ENCODE results near the gene EPGN.

- TF ChIP-seq, protein P1, sequence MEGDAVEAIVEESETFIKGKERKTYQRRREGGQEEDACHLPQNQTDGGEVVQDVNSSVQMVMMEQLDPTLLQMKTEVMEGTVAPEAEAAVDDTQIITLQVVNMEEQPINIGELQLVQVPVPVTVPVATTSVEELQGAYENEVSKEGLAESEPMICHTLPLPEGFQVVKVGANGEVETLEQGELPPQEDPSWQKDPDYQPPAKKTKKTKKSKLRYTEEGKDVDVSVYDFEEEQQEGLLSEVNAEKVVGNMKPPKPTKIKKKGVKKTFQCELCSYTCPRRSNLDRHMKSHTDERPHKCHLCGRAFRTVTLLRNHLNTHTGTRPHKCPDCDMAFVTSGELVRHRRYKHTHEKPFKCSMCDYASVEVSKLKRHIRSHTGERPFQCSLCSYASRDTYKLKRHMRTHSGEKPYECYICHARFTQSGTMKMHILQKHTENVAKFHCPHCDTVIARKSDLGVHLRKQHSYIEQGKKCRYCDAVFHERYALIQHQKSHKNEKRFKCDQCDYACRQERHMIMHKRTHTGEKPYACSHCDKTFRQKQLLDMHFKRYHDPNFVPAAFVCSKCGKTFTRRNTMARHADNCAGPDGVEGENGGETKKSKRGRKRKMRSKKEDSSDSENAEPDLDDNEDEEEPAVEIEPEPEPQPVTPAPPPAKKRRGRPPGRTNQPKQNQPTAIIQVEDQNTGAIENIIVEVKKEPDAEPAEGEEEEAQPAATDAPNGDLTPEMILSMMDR (IDR thresholded peaks at IDR 0.05; ENCODE audit: insufficient read depth, low read length), result no peak
- TF ChIP-seq GABPA (IDR thresholded peaks at IDR 0.05; ENCODE audit: low read depth), result no peak
Observed at GRCh38 chr4:74266081-74266480, 42.2 kb upstream of the EPGN start.
